ENCODE results near the gene FOXRED2. TPM values are rescaled to one million over a fixed set of nuclear protein-coding genes. Genes with fewer than 3 reads are reported as not detected.

Gene FOXRED2
- total RNA-seq, 4 donors from 2014 or later = 9.1 to 18.5 (median 14.6) TPM

DNA sequence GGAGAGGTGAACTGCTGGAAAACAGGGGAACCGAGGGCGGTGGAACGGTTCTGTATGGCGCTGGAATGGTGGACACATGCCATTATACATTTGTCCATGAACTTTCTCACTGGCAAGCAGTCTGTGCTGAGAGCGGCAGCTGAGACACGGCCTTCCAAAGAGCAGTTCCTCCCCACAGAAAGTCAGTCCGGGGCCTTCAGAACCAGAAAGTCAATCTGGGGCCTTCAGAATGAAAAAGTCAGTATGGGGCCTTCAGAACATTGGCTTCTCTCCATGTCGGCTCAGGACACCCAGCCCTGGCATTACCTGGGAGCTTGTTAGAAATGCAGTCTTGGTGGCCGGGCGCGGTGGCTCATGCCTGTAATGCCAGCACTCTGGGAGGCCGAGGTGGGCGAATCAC lies 34.2 kb downstream of the FOXRED2 start:
- no peak overlapping the region for H3K4me3 ChIP-seq (ENCODE audit: low read depth, poor library complexity, severe bottlenecking)
- TF ChIP-seq, protein P1, sequence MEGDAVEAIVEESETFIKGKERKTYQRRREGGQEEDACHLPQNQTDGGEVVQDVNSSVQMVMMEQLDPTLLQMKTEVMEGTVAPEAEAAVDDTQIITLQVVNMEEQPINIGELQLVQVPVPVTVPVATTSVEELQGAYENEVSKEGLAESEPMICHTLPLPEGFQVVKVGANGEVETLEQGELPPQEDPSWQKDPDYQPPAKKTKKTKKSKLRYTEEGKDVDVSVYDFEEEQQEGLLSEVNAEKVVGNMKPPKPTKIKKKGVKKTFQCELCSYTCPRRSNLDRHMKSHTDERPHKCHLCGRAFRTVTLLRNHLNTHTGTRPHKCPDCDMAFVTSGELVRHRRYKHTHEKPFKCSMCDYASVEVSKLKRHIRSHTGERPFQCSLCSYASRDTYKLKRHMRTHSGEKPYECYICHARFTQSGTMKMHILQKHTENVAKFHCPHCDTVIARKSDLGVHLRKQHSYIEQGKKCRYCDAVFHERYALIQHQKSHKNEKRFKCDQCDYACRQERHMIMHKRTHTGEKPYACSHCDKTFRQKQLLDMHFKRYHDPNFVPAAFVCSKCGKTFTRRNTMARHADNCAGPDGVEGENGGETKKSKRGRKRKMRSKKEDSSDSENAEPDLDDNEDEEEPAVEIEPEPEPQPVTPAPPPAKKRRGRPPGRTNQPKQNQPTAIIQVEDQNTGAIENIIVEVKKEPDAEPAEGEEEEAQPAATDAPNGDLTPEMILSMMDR (IDR thresholded peaks at IDR 0.05) = no peak
- no peak for TF ChIP-seq POLR2A (IDR thresholded peaks at IDR 0.05)

DNA sequence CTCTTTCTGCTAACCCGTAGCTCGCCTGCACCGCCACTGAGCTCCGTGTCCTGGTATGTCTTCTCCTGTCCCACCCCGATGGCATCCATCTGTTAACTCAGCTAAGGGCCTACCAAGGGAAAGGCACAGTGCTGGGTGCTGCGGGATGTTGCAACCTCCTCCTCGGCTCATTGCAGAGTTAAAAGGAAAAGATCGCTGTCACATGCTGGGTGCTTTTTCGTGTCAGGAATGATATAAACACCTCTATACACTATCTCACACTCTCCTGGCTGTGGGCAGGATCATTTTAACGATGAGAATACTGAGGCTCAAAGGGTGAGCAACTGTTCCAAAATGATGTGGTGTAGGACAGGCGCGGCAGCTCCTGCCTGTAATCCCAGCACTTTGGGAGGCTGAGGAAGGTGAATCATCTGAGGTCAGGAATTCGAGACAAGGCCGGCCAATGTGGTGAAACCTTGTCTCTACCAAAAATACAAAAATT lies 35.5 kb downstream of the FOXRED2 start:
- TF ChIP-seq, protein P1 (IDR thresholded peaks at IDR 0.05) = no peak
- no peak for TF ChIP-seq POLR2A (IDR thresholded peaks at IDR 0.05)
- intact Hi-C loops (cut with DNase I; ENCODE audit: low total_unique reads) = loop anchor here (5.0 kb wide), 1 partner anchor 169 kb away; no protein-coding TSS in a partner anchor
- DNase-seq (ENCODE audit: low spot score in 2 of 2) = peak in 1 of 2 donors; percentile 82
- no peak overlapping the region for H3K4me3 ChIP-seq (ENCODE audit: low read depth, poor library complexity, severe bottlenecking)
- 73 to 78% methylated on average over 14 of the region's 14 CpGs for WGBS, 2 donors

More for the DNA sequence above, 34.2 kb downstream of the FOXRED2 start:
- intact Hi-C loops (cut with DNase I; ENCODE audit: low total_unique reads) = loop anchor here (5.0 kb wide), 1 partner anchor 170 kb away; no protein-coding TSS in a partner anchor
- WGBS, 2 donors = 76 to 86% methylated on average over 13 of the region's 13 CpGs
- DNase-seq (ENCODE audit: low spot score in 2 of 2) = peak in 1 of 2 donors; percentile 84

DNA sequence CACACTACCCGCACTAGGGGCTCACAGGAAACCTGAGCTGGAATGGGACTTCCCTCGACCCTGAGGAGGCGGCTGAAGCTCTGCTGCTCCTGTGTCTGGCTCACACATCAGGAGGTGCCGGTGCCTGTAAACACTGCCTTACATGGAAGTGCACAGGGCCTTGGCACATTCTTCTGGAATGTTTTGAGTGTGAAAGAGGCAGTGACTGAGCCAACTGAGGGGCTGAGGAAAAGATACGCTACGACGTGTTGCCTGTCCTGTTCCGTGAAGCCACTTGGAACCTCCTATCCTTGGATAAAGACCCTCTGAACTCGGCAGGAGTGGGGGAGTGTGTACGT lies 35.9 kb downstream of the FOXRED2 start:
- no peak overlapping the region for H3K4me3 ChIP-seq (ENCODE audit: low read depth, poor library complexity, severe bottlenecking)
- TF ChIP-seq, protein P1 (IDR thresholded peaks at IDR 0.05) = no peak
- TF ChIP-seq POLR2A (IDR thresholded peaks at IDR 0.05) = no peak
- intact Hi-C loops (cut with DNase I; ENCODE audit: low total_unique reads) = loop anchor here (5.0 kb wide), 1 partner anchor 169 kb away; no protein-coding TSS in a partner anchor
- WGBS, 2 donors = 50 to 58% methylated on average over 10 of the region's 10 CpGs
- DNase-seq (ENCODE audit: low spot score in 2 of 2) = no peak

DNA sequence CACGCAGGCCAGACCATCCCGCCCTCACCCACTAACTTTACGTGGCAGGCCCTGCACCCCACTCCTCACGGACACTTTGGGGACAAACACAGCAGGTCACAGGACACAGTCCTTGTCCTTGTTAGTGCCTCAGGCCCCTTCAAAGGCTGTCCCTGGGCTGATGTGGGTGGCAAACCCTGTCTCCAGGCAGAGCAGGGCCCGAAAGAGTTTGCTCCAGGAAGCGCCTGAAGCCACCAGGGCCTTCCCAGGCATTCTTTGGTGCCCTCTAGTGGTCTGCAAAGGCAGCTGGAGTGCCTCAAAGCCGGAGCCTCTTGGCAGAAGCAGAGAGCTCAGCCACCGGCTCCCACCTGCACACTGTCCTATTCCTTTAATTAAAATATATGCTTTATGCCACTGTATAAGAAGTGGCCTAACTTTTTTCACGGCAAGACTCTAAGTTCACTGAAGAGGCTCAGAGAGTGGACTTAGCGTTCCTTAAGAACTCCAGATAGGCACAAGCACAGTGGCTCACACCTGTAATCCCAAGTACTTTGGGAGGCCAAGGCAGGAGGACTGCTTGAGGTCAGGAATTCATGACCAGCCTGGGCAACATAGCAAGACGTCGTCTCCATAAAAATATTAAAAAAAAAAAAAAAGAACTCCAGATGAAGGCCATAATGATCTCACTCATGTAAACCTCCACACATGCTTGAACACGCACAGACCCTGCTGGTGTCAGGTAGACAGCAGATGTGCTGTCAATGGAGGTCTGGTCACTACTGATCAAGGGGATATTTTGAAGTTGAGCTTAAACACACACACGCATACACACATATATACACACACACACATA lies 36.5 kb downstream of the FOXRED2 start:
- intact Hi-C loops (cut with DNase I; ENCODE audit: low total_unique reads) = loop anchor here (5.0 kb wide), 1 partner anchor 168 kb away; no protein-coding TSS in a partner anchor
- WGBS, 2 donors = 36 to 53% methylated on average over 12 to 14 of the region's 14 CpGs
- DNase-seq (ENCODE audit: low spot score in 2 of 2) = peak; percentile 78 to 95
- H3K4me3 ChIP-seq (ENCODE audit: low read depth, poor library complexity, severe bottlenecking) = no peak overlapping the region
- TF ChIP-seq, protein P1 (IDR thresholded peaks at IDR 0.05) = peak in 1 of 3 donors; percentile 56
- no peak for TF ChIP-seq POLR2A (IDR thresholded peaks at IDR 0.05)

DNA sequence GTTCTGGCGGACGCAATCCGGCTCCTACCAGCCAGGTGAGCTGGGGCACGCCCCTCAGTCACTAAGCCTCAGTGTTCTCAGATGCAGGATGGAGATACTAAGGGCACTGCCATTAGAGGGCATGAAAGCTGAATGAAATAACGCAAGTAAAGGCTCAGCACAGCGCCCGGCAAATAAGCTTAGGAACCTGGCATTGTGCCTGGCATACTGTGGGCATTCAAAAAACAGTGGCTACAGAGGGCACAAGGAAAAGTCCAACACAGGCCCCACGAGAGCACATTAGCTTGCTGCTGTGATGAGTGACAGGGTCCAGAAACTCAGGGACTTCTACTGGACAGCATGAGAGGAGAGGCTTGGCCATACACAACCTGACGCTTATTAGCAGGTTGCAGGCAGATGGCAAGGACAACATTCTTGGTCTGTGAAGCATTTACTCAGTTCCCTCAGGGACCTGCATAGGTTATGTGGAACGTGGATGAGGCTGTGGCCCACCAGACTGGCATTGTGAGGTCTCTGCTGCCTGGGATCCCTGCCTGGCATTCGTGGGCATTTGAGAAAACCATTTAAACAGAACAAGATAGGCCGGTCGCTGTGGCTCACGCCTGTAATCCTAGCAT lies 37.6 kb downstream of the FOXRED2 start:
- DNase-seq (ENCODE audit: low spot score in 2 of 2) = peak in 1 of 2 donors; percentile 83
- intact Hi-C loops (cut with DNase I; ENCODE audit: low total_unique reads) = no loop called here
- TF ChIP-seq, protein P1 (IDR thresholded peaks at IDR 0.05) = no peak
- no peak for TF ChIP-seq POLR2A (IDR thresholded peaks at IDR 0.05)
- no peak overlapping the region for H3K4me3 ChIP-seq (ENCODE audit: low read depth, poor library complexity, severe bottlenecking)
- WGBS, 2 donors = 71 to 78% methylated on average over 14 of the region's 14 CpGs
